GF-D8 (cell line): ENCODE measurements around the gene ENTPD6.
"Not testable (repeated sequence)": the region's sequence is repeated elsewhere in the genome, so short reads cannot be mapped to it uniquely, and the experiment has no call there.

Experiments
- DNase-seq: peaks from one replicate; lab custom pipeline; 2025; lab: John Stamatoyannopoulos, UW

Gene ENTPD6

GRCh38 chr20:25195014-25195961, at the start of gene ENTPD6:
Gene ENTPD6, plus strand, starts transcription at chr20:25195712. Its CDS starts 10,825 bp downstream, at chr20:25206537.
- peak; percentile 66 for DNase-seq

- no peak for DNase-seq
Observed at GRCh38 chr20:25146976-25147375, 48.5 kb upstream of the ENTPD6 start.

- no peak for DNase-seq
Observed at GRCh38 chr20:25147716-25148115, 47.8 kb upstream of the ENTPD6 start.

- DNase-seq, result no peak
Observed at GRCh38 chr20:25148181-25148981, 47.1 kb upstream of the ENTPD6 start.

GRCh38 chr20:25148982-25149846, 46.3 kb upstream of the ENTPD6 start:
- no peak for DNase-seq

- DNase-seq, result no peak
Observed at GRCh38 chr20:25150016-25150415, 45.5 kb upstream of the ENTPD6 start.

- DNase-seq, result no peak
Observed at GRCh38 chr20:25158043-25158442, 37.5 kb upstream of the ENTPD6 start.

- DNase-seq, result no peak
Observed at GRCh38 chr20:25160467-25160866, 35.0 kb upstream of the ENTPD6 start.

GRCh38 chr20:25160897-25161296, 34.6 kb upstream of the ENTPD6 start:
- DNase-seq, result no peak

GRCh38 chr20:25165128-25165527, 30.4 kb upstream of the ENTPD6 start:
- DNase-seq, result no peak

GRCh38 chr20:25166105-25166782, 29.3 kb upstream of the ENTPD6 start:
- DNase-seq, result not testable (repeated sequence)

- no peak for DNase-seq
Observed at GRCh38 chr20:25173321-25173720, 22.2 kb upstream of the ENTPD6 start.

GRCh38 chr20:25173886-25174308, 21.6 kb upstream of the ENTPD6 start:
- no peak for DNase-seq

- no peak for DNase-seq
Observed at GRCh38 chr20:25176184-25176583, 19.3 kb upstream of the ENTPD6 start.

GRCh38 chr20:25177890-25178321, 17.6 kb upstream of the ENTPD6 start:
- no peak for DNase-seq

- DNase-seq, result no peak
Observed at GRCh38 chr20:25178563-25179438, 16.7 kb upstream of the ENTPD6 start.

- no peak for DNase-seq
Observed at GRCh38 chr20:25179439-25180089, 15.9 kb upstream of the ENTPD6 start.

- not testable (repeated sequence) for DNase-seq
Observed at GRCh38 chr20:25184391-25184790, 11.1 kb upstream of the ENTPD6 start.

GRCh38 chr20:25187220-25187619, 8.3 kb upstream of the ENTPD6 start:
- DNase-seq, result no peak

- DNase-seq, result no peak
Observed at GRCh38 chr20:25187635-25188034, 7.9 kb upstream of the ENTPD6 start.
